NB4 (cell line): Measurements from ENCODE around the gene RNF31.

Source experiments
- POLR2A ChIP-seq: IDR thresholded peaks from 2 replicates; pipeline ENCODE4 v1.6.1; 2011; ENCODE audit warnings: mild to moderate bottlenecking; ENCODE audit not compliant: insufficient read length; ENCODE audit errors: extremely low read depth
- TF ChIP-seq, protein P1 (sequence below): IDR thresholded peaks from one replicate; pipeline ENCODE4 v1.5.1; 2012; ENCODE audit warnings: low read depth, low read length

DNA sequence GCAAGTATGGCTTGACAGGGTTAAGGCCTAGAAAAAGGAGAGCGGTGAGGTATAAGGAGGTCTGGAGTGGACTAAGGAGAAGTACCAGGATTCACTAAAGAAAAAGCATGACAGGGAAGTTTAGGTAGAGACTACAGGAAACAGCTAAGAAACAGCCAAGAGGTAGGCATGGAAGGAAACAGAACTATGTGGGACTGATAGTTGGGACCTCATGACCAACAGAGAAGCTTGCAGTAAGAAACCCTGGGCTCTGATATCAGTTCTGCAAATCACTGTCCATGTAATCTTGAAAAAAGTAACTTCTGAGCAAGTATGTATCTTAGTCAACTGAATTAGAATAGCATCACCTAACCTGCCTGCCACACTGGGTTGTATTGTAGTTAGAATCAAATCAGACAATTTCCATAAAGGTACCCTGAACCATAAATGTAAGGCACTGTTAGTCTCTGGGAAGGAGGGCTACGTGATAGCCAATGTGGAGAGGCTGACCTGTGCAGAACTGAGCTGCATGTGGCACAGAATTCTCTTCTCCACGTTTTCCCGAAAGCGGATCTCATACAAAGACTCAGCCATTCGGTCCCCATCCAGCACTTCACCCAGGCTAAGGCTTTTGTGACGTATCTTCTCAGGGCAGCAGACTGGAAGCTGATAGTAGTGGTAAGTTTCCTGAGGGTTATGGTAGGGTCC is 47.0 kb downstream of the RNF31 start:
- TF ChIP-seq, protein P1, sequence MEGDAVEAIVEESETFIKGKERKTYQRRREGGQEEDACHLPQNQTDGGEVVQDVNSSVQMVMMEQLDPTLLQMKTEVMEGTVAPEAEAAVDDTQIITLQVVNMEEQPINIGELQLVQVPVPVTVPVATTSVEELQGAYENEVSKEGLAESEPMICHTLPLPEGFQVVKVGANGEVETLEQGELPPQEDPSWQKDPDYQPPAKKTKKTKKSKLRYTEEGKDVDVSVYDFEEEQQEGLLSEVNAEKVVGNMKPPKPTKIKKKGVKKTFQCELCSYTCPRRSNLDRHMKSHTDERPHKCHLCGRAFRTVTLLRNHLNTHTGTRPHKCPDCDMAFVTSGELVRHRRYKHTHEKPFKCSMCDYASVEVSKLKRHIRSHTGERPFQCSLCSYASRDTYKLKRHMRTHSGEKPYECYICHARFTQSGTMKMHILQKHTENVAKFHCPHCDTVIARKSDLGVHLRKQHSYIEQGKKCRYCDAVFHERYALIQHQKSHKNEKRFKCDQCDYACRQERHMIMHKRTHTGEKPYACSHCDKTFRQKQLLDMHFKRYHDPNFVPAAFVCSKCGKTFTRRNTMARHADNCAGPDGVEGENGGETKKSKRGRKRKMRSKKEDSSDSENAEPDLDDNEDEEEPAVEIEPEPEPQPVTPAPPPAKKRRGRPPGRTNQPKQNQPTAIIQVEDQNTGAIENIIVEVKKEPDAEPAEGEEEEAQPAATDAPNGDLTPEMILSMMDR, result no peak
- TF ChIP-seq POLR2A, result no peak
